ENCODE measurements around the gene PMAIP1. TPM values are rescaled to one million over a fixed set of nuclear protein-coding genes. Genes with fewer than 3 reads are reported as not detected.

PMAIP1 gene
- total RNA-seq, 1 donor from 2014 or later = 12.6 TPM

DNA sequence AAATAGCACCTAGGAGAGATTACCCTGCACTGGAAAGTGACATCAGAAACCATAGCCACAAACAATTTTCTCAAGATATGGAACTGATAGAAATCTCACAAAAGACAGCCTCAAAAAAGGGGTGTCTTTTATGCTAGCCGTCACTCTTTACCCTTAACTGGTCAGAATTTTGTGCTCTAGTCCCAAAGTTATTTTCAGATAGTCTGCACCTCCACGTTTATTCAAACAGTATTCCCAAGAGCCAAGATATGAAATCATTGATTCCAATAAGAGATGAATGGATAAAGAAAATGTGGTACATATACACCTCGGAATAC, 23.5 kb upstream of the PMAIP1 start:
- H3K4me1 Mint-ChIP-seq (ENCODE audit: low read depth, unreplicated experiment) = no peaks in the 10 kb centered on the region
- H3K9me3 Mint-ChIP-seq (ENCODE audit: unreplicated experiment) = no peaks in the 10 kb centered on the region
- TF ChIP-seq, protein P1, sequence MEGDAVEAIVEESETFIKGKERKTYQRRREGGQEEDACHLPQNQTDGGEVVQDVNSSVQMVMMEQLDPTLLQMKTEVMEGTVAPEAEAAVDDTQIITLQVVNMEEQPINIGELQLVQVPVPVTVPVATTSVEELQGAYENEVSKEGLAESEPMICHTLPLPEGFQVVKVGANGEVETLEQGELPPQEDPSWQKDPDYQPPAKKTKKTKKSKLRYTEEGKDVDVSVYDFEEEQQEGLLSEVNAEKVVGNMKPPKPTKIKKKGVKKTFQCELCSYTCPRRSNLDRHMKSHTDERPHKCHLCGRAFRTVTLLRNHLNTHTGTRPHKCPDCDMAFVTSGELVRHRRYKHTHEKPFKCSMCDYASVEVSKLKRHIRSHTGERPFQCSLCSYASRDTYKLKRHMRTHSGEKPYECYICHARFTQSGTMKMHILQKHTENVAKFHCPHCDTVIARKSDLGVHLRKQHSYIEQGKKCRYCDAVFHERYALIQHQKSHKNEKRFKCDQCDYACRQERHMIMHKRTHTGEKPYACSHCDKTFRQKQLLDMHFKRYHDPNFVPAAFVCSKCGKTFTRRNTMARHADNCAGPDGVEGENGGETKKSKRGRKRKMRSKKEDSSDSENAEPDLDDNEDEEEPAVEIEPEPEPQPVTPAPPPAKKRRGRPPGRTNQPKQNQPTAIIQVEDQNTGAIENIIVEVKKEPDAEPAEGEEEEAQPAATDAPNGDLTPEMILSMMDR (IDR thresholded peaks at IDR 0.05; ENCODE audit: partially characterized antibody, unreplicated experiment) = no peak
- H3K4me3 Mint-ChIP-seq (ENCODE audit: unreplicated experiment) = no peak overlapping the region
- H3K27ac Mint-ChIP-seq (ENCODE audit: unreplicated experiment) = no peak overlapping the region
- no peak for DNase-seq
- H3K27me3 Mint-ChIP-seq (ENCODE audit: unreplicated experiment) = no peaks in the 10 kb centered on the region
- H3K36me3 Mint-ChIP-seq (ENCODE audit: unreplicated experiment) = no peaks in the 10 kb centered on the region

DNA sequence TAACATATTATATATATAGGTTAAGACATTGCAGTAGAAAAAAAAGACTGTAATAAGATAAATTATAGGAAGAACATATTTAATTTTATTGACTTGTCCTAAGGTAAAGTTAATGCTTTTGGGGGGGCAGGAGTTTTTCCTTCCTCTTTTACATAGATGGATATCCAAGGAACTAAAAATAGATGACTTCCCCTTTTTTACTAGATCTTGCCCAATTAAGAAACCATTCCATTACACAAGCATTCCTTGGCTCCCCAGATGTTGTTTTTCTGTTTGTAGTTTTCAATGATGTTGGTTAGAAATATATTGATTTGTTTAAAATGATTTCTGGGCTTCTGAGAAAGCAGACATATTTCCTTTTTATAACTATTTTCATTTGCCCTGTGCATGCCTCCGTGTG, 22.4 kb upstream of the PMAIP1 start:
- Mint-ChIP-seq H3K9me3 (ENCODE audit: unreplicated experiment) (no peaks in the 10 kb centered on the region), H3K36me3 (ENCODE audit: unreplicated experiment) (no peaks in the 10 kb centered on the region), H3K4me1 (ENCODE audit: low read depth, unreplicated experiment) (peaks cover 5% of the 10 kb centered on the region), H3K27me3 (ENCODE audit: unreplicated experiment) (no peaks in the 10 kb centered on the region), H3K27ac (ENCODE audit: unreplicated experiment) (no peak overlapping the region), H3K4me3 (ENCODE audit: unreplicated experiment) (no peak overlapping the region)
- DNase-seq = no peak
- TF ChIP-seq, protein P1 (IDR thresholded peaks at IDR 0.05; ENCODE audit: partially characterized antibody, unreplicated experiment) = no peak

DNA sequence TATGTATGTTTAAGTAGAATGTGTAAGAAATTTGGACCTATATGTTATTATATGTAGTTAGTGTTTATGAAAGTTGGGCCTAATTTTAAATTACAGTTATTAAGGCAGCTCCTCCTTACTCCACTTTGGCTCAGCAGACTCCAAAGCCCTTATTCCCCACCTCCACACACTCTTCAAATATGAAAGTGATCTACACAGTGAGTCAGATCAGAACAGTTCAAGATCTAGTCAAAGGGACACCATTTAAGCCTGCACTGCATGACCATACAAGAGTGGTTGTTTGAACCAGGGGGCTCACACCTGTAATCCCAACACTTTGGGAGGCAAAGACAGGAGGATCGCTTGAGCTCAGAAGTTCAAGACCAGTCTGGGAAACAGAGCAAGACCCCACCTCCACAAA, 21.2 kb upstream of the PMAIP1 start:
- H3K27me3 Mint-ChIP-seq (ENCODE audit: unreplicated experiment) = no peaks in the 10 kb centered on the region
- H3K4me1 Mint-ChIP-seq (ENCODE audit: low read depth, unreplicated experiment) = peaks cover 8% of the 10 kb centered on the region

DNA sequence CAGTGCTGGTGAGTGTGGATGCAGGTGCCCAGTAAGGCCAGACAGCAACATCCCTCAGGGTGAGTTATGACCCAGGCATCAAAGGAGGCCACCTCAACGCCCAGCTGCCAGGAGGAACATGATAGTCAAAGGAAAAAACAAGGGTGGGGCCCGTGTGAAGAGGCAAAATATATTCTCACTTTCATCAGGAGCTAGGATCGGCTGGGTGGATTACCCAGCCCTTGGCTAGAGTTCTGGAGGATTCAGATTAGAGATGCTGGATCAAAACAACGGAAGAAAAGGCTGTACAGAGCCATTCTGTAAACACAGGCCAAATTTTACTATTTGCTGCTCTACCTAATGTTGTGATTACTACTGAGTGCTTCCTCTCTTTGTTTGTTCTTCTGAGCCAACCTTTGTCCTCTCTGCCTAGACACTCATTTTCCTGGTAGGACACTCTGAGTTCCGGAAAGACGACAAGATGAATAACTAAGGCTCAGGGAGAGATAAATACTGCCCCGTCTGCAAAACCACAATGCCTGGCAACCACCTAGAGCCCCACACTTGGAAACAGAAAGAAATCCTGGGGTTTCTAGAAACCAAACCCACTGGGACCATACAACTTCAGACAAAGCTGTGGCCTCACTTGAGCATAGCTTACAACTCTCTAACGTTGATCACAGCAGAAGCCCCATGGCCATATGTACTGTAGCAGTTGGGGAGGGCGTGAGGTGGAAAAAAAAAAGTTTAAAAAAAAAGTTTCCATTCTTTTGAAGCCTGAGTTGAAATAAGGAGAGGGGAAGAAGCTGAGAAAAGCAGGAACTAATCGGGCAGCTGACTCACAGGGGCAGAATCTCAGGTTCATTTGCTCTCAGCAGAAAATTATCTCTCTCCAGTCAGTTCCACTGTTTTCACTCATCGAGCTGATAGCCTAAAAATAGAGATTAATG, 17.8 kb upstream of the PMAIP1 start:
- TF ChIP-seq, protein P1 (IDR thresholded peaks at IDR 0.05; ENCODE audit: partially characterized antibody, unreplicated experiment) = no peak
- Mint-ChIP-seq H3K27me3 (ENCODE audit: unreplicated experiment) (no peaks in the 10 kb centered on the region), H3K4me3 (ENCODE audit: unreplicated experiment) (no peak overlapping the region), H3K4me1 (ENCODE audit: low read depth, unreplicated experiment) (peaks cover 8% of the 10 kb centered on the region), H3K27ac (ENCODE audit: unreplicated experiment) (no peak overlapping the region), H3K36me3 (ENCODE audit: unreplicated experiment) (no peaks in the 10 kb centered on the region), H3K9me3 (ENCODE audit: unreplicated experiment) (no peaks in the 10 kb centered on the region)
- no peak for DNase-seq

More for the DNA sequence above, 21.2 kb upstream of the PMAIP1 start:
- TF ChIP-seq, protein P1 (IDR thresholded peaks at IDR 0.05; ENCODE audit: partially characterized antibody, unreplicated experiment) = no peak
- Mint-ChIP-seq H3K36me3 (ENCODE audit: unreplicated experiment) (no peaks in the 10 kb centered on the region), H3K4me3 (ENCODE audit: unreplicated experiment) (no peak overlapping the region), H3K9me3 (ENCODE audit: unreplicated experiment) (no peaks in the 10 kb centered on the region), H3K27ac (ENCODE audit: unreplicated experiment) (no peak overlapping the region)
- no peak for DNase-seq

DNA sequence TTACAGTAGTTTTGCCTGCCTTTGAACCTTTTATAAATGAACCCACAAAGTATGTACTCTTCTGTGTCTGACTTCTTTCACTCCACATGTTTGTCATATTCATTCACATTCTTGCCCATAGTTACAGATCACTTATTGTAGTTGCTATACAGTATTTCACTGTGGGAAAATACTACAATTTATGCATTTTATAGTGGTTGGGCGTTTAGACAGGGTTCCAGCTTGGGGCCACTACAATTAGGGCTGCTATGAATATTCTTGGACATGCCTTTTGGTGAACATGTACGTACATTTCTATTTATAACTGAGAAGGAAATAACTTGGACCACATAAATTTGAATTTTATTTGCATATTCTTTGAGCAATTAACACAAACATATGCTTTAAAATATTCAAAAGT, 15.4 kb upstream of the PMAIP1 start:
- Mint-ChIP-seq H3K27me3 (ENCODE audit: unreplicated experiment) (no peaks in the 10 kb centered on the region), H3K9me3 (ENCODE audit: unreplicated experiment) (no peaks in the 10 kb centered on the region), H3K27ac (ENCODE audit: unreplicated experiment) (no peak overlapping the region), H3K4me1 (ENCODE audit: low read depth, unreplicated experiment) (peaks cover 8% of the 10 kb centered on the region), H3K4me3 (ENCODE audit: unreplicated experiment) (no peak overlapping the region), H3K36me3 (ENCODE audit: unreplicated experiment) (no peaks in the 10 kb centered on the region)
- DNase-seq = no peak
- TF ChIP-seq, protein P1 (IDR thresholded peaks at IDR 0.05; ENCODE audit: partially characterized antibody, unreplicated experiment) = no peak
